Trophoblast cell (in vitro differentiated cells and primary cell): ENCODE measurements around the gene EHF.

ENCODE experiments used
- DNase-seq, 2 donors: peaks; one replicate each; pipeline ENCODE4 v3.0.0-alpha.2; 2016
- H2AFZ ChIP-seq: 2 replicates; pipeline ENCODE4 v1.6.1; 2013; ENCODE audit warnings: low read length, moderate library complexity, mild to moderate bottlenecking; ENCODE audit not compliant: insufficient read depth, poor library complexity
- H2AK5ac ChIP-seq: 2 replicates; pipeline ENCODE4 v1.6.1; 2013; ENCODE audit warnings: mild to moderate bottlenecking, low read length
- H2BK120ac ChIP-seq: 2 replicates; pipeline ENCODE4 v1.6.1; 2013; ENCODE audit warnings: low read length, mild to moderate bottlenecking, moderate library complexity; ENCODE audit not compliant: insufficient read depth, poor library complexity
- H2BK12ac ChIP-seq: 2 replicates; pipeline ENCODE4 v1.6.1; 2013; ENCODE audit warnings: mild to moderate bottlenecking, low read length, moderate library complexity
- H2BK5ac ChIP-seq: 2 replicates; pipeline ENCODE4 v1.6.1; 2013; ENCODE audit warnings: low read length, low read depth, moderate library complexity, mild to moderate bottlenecking; ENCODE audit not compliant: poor library complexity
- H3K14ac ChIP-seq: 2 replicates; pipeline ENCODE4 v1.6.1; 2013; ENCODE audit warnings: mild to moderate bottlenecking, low read length
- H3K18ac ChIP-seq: 2 replicates; pipeline ENCODE4 v1.6.1; 2013; ENCODE audit warnings: mild to moderate bottlenecking, low read length
- H3K23ac ChIP-seq: 2 replicates; pipeline ENCODE4 v1.6.1; 2013; ENCODE audit warnings: low read length
- H3K27ac ChIP-seq: 2 replicates; pipeline ENCODE4 v1.5.1; 2013; ENCODE audit warnings: low read depth, mild to moderate bottlenecking, inconsistent platforms, low read length, moderate library complexity
- H3K27me3 ChIP-seq: 2 replicates; pipeline ENCODE4 v1.6.1; 2013; ENCODE audit warnings: inconsistent platforms, mild to moderate bottlenecking, low read length, moderate library complexity; ENCODE audit not compliant: insufficient read depth
- H3K36me3 ChIP-seq, 2 experiments: 1 replicate in 1 of 2; 2 replicates in 1 of 2; pipeline ENCODE4 v1.6.1; 2013; ENCODE audit warnings: low read length in 2 of 2, mild to moderate bottlenecking in 2 of 2, moderate library complexity in 1 of 2; ENCODE audit not compliant: insufficient read depth in 2 of 2, control insufficient read depth in 1 of 2
- H3K4ac ChIP-seq: 2 replicates; pipeline ENCODE4 v1.6.1; 2013; ENCODE audit warnings: low read depth, mild to moderate bottlenecking, low read length, moderate library complexity
- H3K4me1 ChIP-seq, 2 experiments: 1 replicate in 1 of 2; 2 replicates in 1 of 2; pipeline ENCODE4 v1.6.1; 2013; ENCODE audit warnings: low read length in 2 of 2, mild to moderate bottlenecking in 2 of 2, moderate library complexity in 1 of 2; ENCODE audit not compliant: insufficient read depth in 2 of 2, control insufficient read depth in 1 of 2
- H3K4me2 ChIP-seq: 2 replicates; pipeline ENCODE4 v1.6.1; 2013; ENCODE audit warnings: inconsistent platforms, mild to moderate bottlenecking, low read length, moderate library complexity
- H3K4me3 ChIP-seq: 2 replicates; pipeline ENCODE4 v1.5.1; 2013; ENCODE audit warnings: mild to moderate bottlenecking, low read depth, low read length, inconsistent platforms
- H3K79me1 ChIP-seq: one replicate; pipeline ENCODE4 v1.6.1; 2013; ENCODE audit warnings: low read length
- H3K79me2 ChIP-seq: 2 replicates; pipeline ENCODE4 v1.6.1; 2013; ENCODE audit warnings: low read length, mild to moderate bottlenecking; ENCODE audit not compliant: control insufficient read depth, insufficient read depth, poor library complexity
- H3K9ac ChIP-seq: 2 replicates; pipeline ENCODE4 v1.6.1; 2013; ENCODE audit warnings: mild to moderate bottlenecking, low read length
- H3K9me3 ChIP-seq: 2 replicates; pipeline ENCODE4 v1.6.1; 2013; ENCODE audit warnings: low read depth, mild to moderate bottlenecking, control low read depth, inconsistent platforms, low read length; ENCODE audit not compliant: insufficient read depth
- H4K12ac ChIP-seq: 2 replicates; pipeline ENCODE4 v1.6.1; 2013; ENCODE audit warnings: low read depth, mild to moderate bottlenecking, low read length, moderate library complexity
- H4K8ac ChIP-seq: 2 replicates; pipeline ENCODE4 v1.6.1; 2013; ENCODE audit warnings: low read depth, mild to moderate bottlenecking, low read length, moderate library complexity
- H4K91ac ChIP-seq: one replicate; pipeline ENCODE4 v1.6.1; 2013; ENCODE audit warnings: low read depth, mild to moderate bottlenecking, low read length, moderate library complexity
- WGBS: extraction: QIAGEN DNeasy Blood & Tissue Kit; methylation state at CpG from one replicate; pipeline ENCODE4 v1.1.7; 2013; ENCODE audit warnings: missing lambda C conversion rate; ENCODE audit not compliant: insufficient read length, insufficient coverage; ENCODE audit errors: extremely low coverage; 5-methylcytosine and 5-hydroxymethylcytosine counted together

Gene EHF

GRCh38 chr11:34632105-34632791, 11.4 kb downstream of the EHF start:
- no peak overlapping the region for H3K23ac ChIP-seq
- no peak overlapping the region for H3K4me3 ChIP-seq
- H3K27ac ChIP-seq, result no peak overlapping the region
- no peak overlapping the region for H3K14ac ChIP-seq
- H3K79me2 ChIP-seq, result no peaks in the 10 kb centered on the region
- H4K12ac ChIP-seq, result no peak overlapping the region
- no CpG with 5 or more reads among the region's 7 CpGs for WGBS
- H3K9me3 ChIP-seq, result no peaks in the 10 kb centered on the region
- no peak overlapping the region for H4K8ac ChIP-seq
- no peak overlapping the region for H4K91ac ChIP-seq
- no peak overlapping the region for H3K18ac ChIP-seq
- no peak overlapping the region for H2AFZ ChIP-seq
- no peak overlapping the region for H2BK5ac ChIP-seq
- H2BK120ac ChIP-seq, result no peak overlapping the region
- H3K9ac ChIP-seq, result no peak overlapping the region
- H3K79me1 ChIP-seq, result no peaks in the 10 kb centered on the region
- H3K4me2 ChIP-seq, result no peak overlapping the region
- H3K4me1 ChIP-seq, result peaks cover 0 to 3% of the 10 kb centered on the region in 2 experiments
- no peak overlapping the region for H2BK12ac ChIP-seq
- H3K27me3 ChIP-seq, result peaks cover 3% of the 10 kb centered on the region
- H2AK5ac ChIP-seq, result no peak overlapping the region
- H3K36me3 ChIP-seq, result no peaks in the 10 kb centered on the region
- DNase-seq, result no peak
- H3K4ac ChIP-seq, result no peak overlapping the region

GRCh38 chr11:34633640-34633989, 12.7 kb downstream of the EHF start:
- no peak overlapping the region for H3K4me3 ChIP-seq
- H3K23ac ChIP-seq, result no peak overlapping the region
- H2AK5ac ChIP-seq, result no peak overlapping the region
- H3K79me2 ChIP-seq, result no peaks in the 10 kb centered on the region
- no peak overlapping the region for H3K9ac ChIP-seq
- H3K14ac ChIP-seq, result no peak overlapping the region
- no peak overlapping the region for H4K8ac ChIP-seq
- no peaks in the 10 kb centered on the region for H3K36me3 ChIP-seq
- no peak for DNase-seq
- no peak overlapping the region for H3K4me2 ChIP-seq
- no peak overlapping the region for H2BK12ac ChIP-seq
- peaks cover 3% of the 10 kb centered on the region for H3K27me3 ChIP-seq
- H4K12ac ChIP-seq, result no peak overlapping the region
- no peak overlapping the region for H3K4ac ChIP-seq
- H2AFZ ChIP-seq, result no peak overlapping the region
- no peak overlapping the region for H4K91ac ChIP-seq
- peaks cover 0 to 3% of the 10 kb centered on the region in 2 experiments for H3K4me1 ChIP-seq
- no peak overlapping the region for H2BK5ac ChIP-seq
- no peak overlapping the region for H3K27ac ChIP-seq
- no peak overlapping the region for H2BK120ac ChIP-seq
- H3K79me1 ChIP-seq, result no peaks in the 10 kb centered on the region
- no peak overlapping the region for H3K18ac ChIP-seq
- H3K9me3 ChIP-seq, result no peaks in the 10 kb centered on the region

GRCh38 chr11:34633990-34634693, 13.2 kb downstream of the EHF start:
- H4K12ac ChIP-seq, result no peak overlapping the region
- no peak overlapping the region for H2BK5ac ChIP-seq
- H2BK120ac ChIP-seq, result no peak overlapping the region
- H3K9ac ChIP-seq, result no peak overlapping the region
- H2AFZ ChIP-seq, result no peak overlapping the region
- no peaks in the 10 kb centered on the region for H3K79me2 ChIP-seq
- H3K27ac ChIP-seq, result no peak overlapping the region
- no peak overlapping the region for H3K4ac ChIP-seq
- H4K91ac ChIP-seq, result no peak overlapping the region
- no peaks in the 10 kb centered on the region for H3K9me3 ChIP-seq
- H3K23ac ChIP-seq, result no peak overlapping the region
- H2AK5ac ChIP-seq, result no peak overlapping the region
- H4K8ac ChIP-seq, result no peak overlapping the region
- peak in 1 of 2 donors; percentile 38 for DNase-seq
- peaks cover 0 to 3% of the 10 kb centered on the region in 2 experiments for H3K4me1 ChIP-seq
- WGBS, result no CpG with 5 or more reads among the region's 5 CpGs
- no peak overlapping the region for H2BK12ac ChIP-seq
- no peak overlapping the region for H3K4me3 ChIP-seq
- no peaks in the 10 kb centered on the region for H3K79me1 ChIP-seq
- H3K4me2 ChIP-seq, result no peak overlapping the region
- no peaks in the 10 kb centered on the region for H3K36me3 ChIP-seq
- peaks cover 3% of the 10 kb centered on the region for H3K27me3 ChIP-seq
- H3K14ac ChIP-seq, result no peak overlapping the region
- no peak overlapping the region for H3K18ac ChIP-seq

- Histone ChIP-seq H2BK12ac (no peak overlapping the region), H3K79me2 (no peaks in the 10 kb centered on the region), H3K9me3 (no peaks in the 10 kb centered on the region), H3K27me3 (peaks cover 3% of the 10 kb centered on the region), H3K4me1 (peaks cover 3 to 4% of the 10 kb centered on the region in 2 experiments), H3K27ac (no peak overlapping the region), H4K8ac (no peak overlapping the region), H3K36me3 (no peaks in the 10 kb centered on the region), H3K23ac (no peak overlapping the region), H2AK5ac (no peak overlapping the region), H3K4me3 (no peak overlapping the region), H4K12ac (no peak overlapping the region), H2BK5ac (no peak overlapping the region), H3K4ac (no peak overlapping the region), H3K14ac (no peak overlapping the region), H3K9ac (no peak overlapping the region), H2AFZ (no peak overlapping the region), H3K18ac (no peak overlapping the region), H4K91ac (no peak overlapping the region), H3K79me1 (no peaks in the 10 kb centered on the region), H3K4me2 (no peak overlapping the region), H2BK120ac (no peak overlapping the region)
- WGBS, result no CpG with 5 or more reads among the region's 2 CpGs
- DNase-seq, result no peak
Measured at GRCh38 chr11:34634694-34635062, 13.8 kb downstream of the EHF start.
